22Rv1 (cell line): ENCODE measurements around the gene MTX2.

Experiments used
- CTCF ChIP-seq: fragments of 450-650 bp; IDR thresholded peaks from 2 replicates; pipeline ENCODE4 v1.5.1; 2017; ENCODE audit warnings: mild to moderate bottlenecking
- ZFX ChIP-seq: fragments of 450-650 bp; IDR thresholded peaks from 2 replicates; pipeline ENCODE4 v1.6.1; 2017; ENCODE audit warnings: antibody characterized with exemption, borderline replicate concordance

DNA sequence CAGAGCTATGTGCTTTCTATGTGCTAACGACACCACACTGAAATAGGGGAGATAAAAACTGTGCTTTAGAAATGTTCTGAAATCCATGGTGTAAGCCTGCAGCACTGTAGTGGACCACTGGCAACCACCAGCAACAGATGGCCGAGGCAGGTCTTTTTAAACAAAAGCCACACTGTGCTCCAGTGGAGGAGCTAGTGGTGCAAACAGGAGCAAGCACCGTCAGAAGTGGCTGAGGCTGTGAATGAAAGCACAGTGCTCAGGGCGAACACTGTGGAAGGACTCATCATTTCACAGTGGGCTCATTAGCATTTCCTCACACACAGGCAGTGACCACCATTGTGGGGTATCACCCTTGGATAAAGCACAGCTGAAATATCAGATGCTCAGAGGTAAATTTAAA, 22.9 kb upstream of the MTX2 start:
- TF ChIP-seq CTCF (no peak), ZFX (no peak)
